ENCODE results near the gene CACNA1E. TPM values are rescaled to one million over a fixed set of nuclear protein-coding genes. Genes with fewer than 3 reads are reported as not detected.

CACNA1E gene
- total RNA-seq, 1 experiment from 2014 or later = 0.05 TPM

- ChIA-PET CTCF (interaction anchor here (0.6 to 1.8 kb wide), 6 partner anchors 18 to 536 kb away, joined by 3 to 4 read pairs (median 3); no protein-coding TSS in a partner anchor), POLR2A (interaction anchor here (1.0 kb wide), 1 partner anchor 8 kb away, joined by 3 read pairs; no protein-coding TSS in a partner anchor)
- no peaks in the 10 kb centered on the region for H3K27me3 Mint-ChIP-seq (ENCODE audit: insufficient read depth, unreplicated experiment)
- H3K36me3 Mint-ChIP-seq (ENCODE audit: insufficient read depth, unreplicated experiment) = no peaks in the 10 kb centered on the region
- no peaks in the 10 kb centered on the region for H3K4me1 Mint-ChIP-seq (ENCODE audit: insufficient read depth, unreplicated experiment)
- no peak for DNase-seq (ENCODE audit: unreplicated experiment)
- no TSS peak for BruUV-seq (replicated peaks)
- no peak overlapping the region for H3K4me3 Mint-ChIP-seq (ENCODE audit: unreplicated experiment)
- H3K27ac Mint-ChIP-seq (ENCODE audit: low read depth, unreplicated experiment) = no peak overlapping the region
- peaks cover 13% of the 10 kb centered on the region for H3K9me3 Mint-ChIP-seq (ENCODE audit: unreplicated experiment)
- TF ChIP-seq CTCF (IDR thresholded peaks at IDR 0.05; ENCODE audit: unreplicated experiment) = no peak
- intact Hi-C loops (cut with micrococcal nuclease) = no loop called here
Observed at GRCh38 chr1:181658581-181658980, 175.3 kb downstream of the CACNA1E start.

GRCh38 chr1:181659321-181659957 lies 176.1 kb downstream of the CACNA1E start:
- no peaks in the 10 kb centered on the region for H3K4me1 Mint-ChIP-seq (ENCODE audit: insufficient read depth, unreplicated experiment)
- H3K27me3 Mint-ChIP-seq (ENCODE audit: insufficient read depth, unreplicated experiment) = no peaks in the 10 kb centered on the region
- H3K9me3 Mint-ChIP-seq (ENCODE audit: unreplicated experiment) = peaks cover 8% of the 10 kb centered on the region
- ChIA-PET CTCF (interaction anchor here (0.6 to 1.8 kb wide), 5 partner anchors 26 to 704 kb away, joined by 3 to 4 read pairs (median 3); no protein-coding TSS in a partner anchor), POLR2A (no interaction called here)
- DNase-seq (ENCODE audit: unreplicated experiment) = no peak
- no peaks in the 10 kb centered on the region for H3K36me3 Mint-ChIP-seq (ENCODE audit: insufficient read depth, unreplicated experiment)
- TF ChIP-seq CTCF (IDR thresholded peaks at IDR 0.05; ENCODE audit: unreplicated experiment) = no peak
- intact Hi-C loops (cut with micrococcal nuclease) = no loop called here
- no TSS peak for BruUV-seq (replicated peaks)
- H3K4me3 Mint-ChIP-seq (ENCODE audit: unreplicated experiment) = no peak overlapping the region
- H3K27ac Mint-ChIP-seq (ENCODE audit: low read depth, unreplicated experiment) = no peak overlapping the region

GRCh38 chr1:181660621-181661020 lies 177.3 kb downstream of the CACNA1E start:
- Mint-ChIP-seq H3K36me3 (ENCODE audit: insufficient read depth, unreplicated experiment) (no peaks in the 10 kb centered on the region), H3K4me3 (ENCODE audit: unreplicated experiment) (no peak overlapping the region), H3K27ac (ENCODE audit: low read depth, unreplicated experiment) (no peak overlapping the region), H3K4me1 (ENCODE audit: insufficient read depth, unreplicated experiment) (no peaks in the 10 kb centered on the region), H3K27me3 (ENCODE audit: insufficient read depth, unreplicated experiment) (no peaks in the 10 kb centered on the region), H3K9me3 (ENCODE audit: unreplicated experiment) (peaks cover 2% of the 10 kb centered on the region)
- no peak for TF ChIP-seq CTCF (IDR thresholded peaks at IDR 0.05; ENCODE audit: unreplicated experiment)
- ChIA-PET POLR2A (interaction anchor here (0.6 to 0.7 kb wide), 2 partner anchors 99 to 191 kb away, joined by 3 read pairs; no protein-coding TSS in a partner anchor), CTCF (no interaction called here)
- intact Hi-C loops (cut with micrococcal nuclease) = no loop called here
- BruUV-seq (replicated peaks) = no TSS peak
- no peak for DNase-seq (ENCODE audit: unreplicated experiment)

GRCh38 chr1:181661569-181661968 lies 178.3 kb downstream of the CACNA1E start:
- BruUV-seq (replicated peaks) = no TSS peak
- Mint-ChIP-seq H3K9me3 (ENCODE audit: unreplicated experiment) (no peaks in the 10 kb centered on the region), H3K27ac (ENCODE audit: low read depth, unreplicated experiment) (no peak overlapping the region), H3K4me3 (ENCODE audit: unreplicated experiment) (no peak overlapping the region), H3K36me3 (ENCODE audit: insufficient read depth, unreplicated experiment) (no peaks in the 10 kb centered on the region), H3K4me1 (ENCODE audit: insufficient read depth, unreplicated experiment) (no peaks in the 10 kb centered on the region), H3K27me3 (ENCODE audit: insufficient read depth, unreplicated experiment) (no peaks in the 10 kb centered on the region)
- intact Hi-C loops (cut with micrococcal nuclease) = no loop called here
- DNase-seq (ENCODE audit: unreplicated experiment) = no peak
- ChIA-PET POLR2A (no interaction called here), CTCF (interaction anchor here (1.2 to 1.4 kb wide), 2 partner anchors 14 to 15 kb away, joined by 3 to 4 read pairs; no protein-coding TSS in a partner anchor)
- no peak for TF ChIP-seq CTCF (IDR thresholded peaks at IDR 0.05; ENCODE audit: unreplicated experiment)

Measured in MCF 10A (cell line).